Measurements from ENCODE around the gene TRAPPC12. TPM values are rescaled to one million over a fixed set of nuclear protein-coding genes. Genes with fewer than 3 reads are reported as not detected.
"Not testable (repeated sequence)": the region's sequence is repeated elsewhere in the genome, so short reads cannot be mapped to it uniquely, and the experiment has no call there.

The TRAPPC12 gene
- total RNA-seq, 4 donors from 2014 or later, result 93.0 to 198 (median 108) TPM

- peaks cover 6 to 19% of the 10 kb centered on the region in 2 donors for H3K4me1 ChIP-seq
- WGBS, 2 donors, result 74 to 79% methylated on average over 23 to 24 of the region's 27 CpGs
- no peak overlapping the region for H3K27ac ChIP-seq
- H3K36me3 ChIP-seq, result peaks cover 0 to 4% of the 10 kb centered on the region in 2 donors
- TF ChIP-seq CTCF (IDR thresholded peaks at IDR 0.05) (no peak), POLR2A (IDR thresholded peaks at IDR 0.05) (no peak)
- H3K4me3 ChIP-seq (replicated peaks in 1 of 3), result no peak overlapping the region
- H3K27me3 ChIP-seq, result no peaks in the 10 kb centered on the region
- no peak for DNase-seq
- no peaks in the 10 kb centered on the region for H3K9me3 ChIP-seq
- intact Hi-C loops (cut with DNase I), result no loop called here
Measured at GRCh38 chr2:3490191-3491170, 111.0 kb downstream of the TRAPPC12 start.

- no peak overlapping the region for H3K27ac ChIP-seq
- H3K4me3 ChIP-seq (replicated peaks in 1 of 3), result no peak overlapping the region
- no peaks in the 10 kb centered on the region for H3K27me3 ChIP-seq
- peaks cover 6 to 19% of the 10 kb centered on the region in 2 donors for H3K4me1 ChIP-seq
- H3K9me3 ChIP-seq, result no peaks in the 10 kb centered on the region
- TF ChIP-seq POLR2A (IDR thresholded peaks at IDR 0.05) (no peak), CTCF (IDR thresholded peaks at IDR 0.05) (no peak)
- H3K36me3 ChIP-seq, result peaks cover 0 to 6% of the 10 kb centered on the region in 2 donors
- 60 to 69% methylated on average over 5 to 6 of the region's 6 CpGs for WGBS, 2 donors
- no peak for DNase-seq
- intact Hi-C loops (cut with DNase I), result no loop called here
Measured at GRCh38 chr2:3491306-3491705, 111.8 kb downstream of the TRAPPC12 start.

- Histone ChIP-seq H3K9me3 (no peaks in the 10 kb centered on the region), H3K4me1 (peaks cover 6 to 19% of the 10 kb centered on the region in 2 donors), H3K36me3 (peaks cover 0 to 9% of the 10 kb centered on the region in 2 donors), H3K4me3 (replicated peaks in 1 of 3) (no peak overlapping the region), H3K27ac (no peak overlapping the region), H3K27me3 (no peaks in the 10 kb centered on the region)
- WGBS, 2 donors, result 90 to 95% methylated on average over 13 to 17 of the region's 17 CpGs
- DNase-seq, result no peak
- TF ChIP-seq CTCF (IDR thresholded peaks at IDR 0.05), result no peak
- no peak for TF ChIP-seq POLR2A (IDR thresholded peaks at IDR 0.05)
- intact Hi-C loops (cut with DNase I), result no loop called here
Measured at GRCh38 chr2:3491716-3492474, 112.4 kb downstream of the TRAPPC12 start.

- intact Hi-C loops (cut with DNase I); H3K27ac ChIP-seq: not testable (repeated sequence)
Measured at GRCh38 chr2:3492475-3492787, 112.9 kb downstream of the TRAPPC12 start.

GRCh38 chr2:3492951-3493614 is 113.6 kb downstream of the TRAPPC12 start:
- TF ChIP-seq CTCF (IDR thresholded peaks at IDR 0.05) (no peak), POLR2A (IDR thresholded peaks at IDR 0.05) (no peak)
- Histone ChIP-seq H3K36me3 (peaks cover 4 to 20% of the 10 kb centered on the region in 2 donors), H3K4me1 (peaks cover 6 to 17% of the 10 kb centered on the region in 2 donors), H3K4me3 (replicated peaks in 1 of 3) (no peak overlapping the region), H3K9me3 (no peaks in the 10 kb centered on the region), H3K27ac (peak overlapping the region in 2 of 3 donors; percentile 45 to 57), H3K27me3 (no peaks in the 10 kb centered on the region)
- DNase-seq, result peak; percentile 19 to 37
- intact Hi-C loops (cut with DNase I), result no loop called here
- 63 to 82% methylated on average over 29 of the region's 29 CpGs for WGBS, 2 donors

More at GRCh38 chr2:3492475-3492787, 112.9 kb downstream of the TRAPPC12 start:
- not testable (repeated sequence) for H3K4me3 ChIP-seq (replicated peaks in 1 of 3); H3K9me3 ChIP-seq; DNase-seq; H3K27me3 ChIP-seq
- Histone ChIP-seq H3K36me3 (peaks cover 0 to 13% of the 10 kb centered on the region in 2 donors), H3K4me1 (peaks cover 6 to 19% of the 10 kb centered on the region in 2 donors)
- 85 to 90% methylated on average over 12 of the region's 12 CpGs for WGBS, 2 donors

Measured in thyroid gland (tissue), 4 donors.